SK-N-SH treated with all-trans-retinoic acid at 6 μM for 48 hours (cell line): Measurements from ENCODE around the gene GRIK1.

Experiments
- ARNTL ChIP-seq: fragments of 450-650 bp; formaldehyde crosslinking; IDR thresholded peaks from 2 replicates; pipeline ENCODE4 v1.5.0; 2020; ENCODE audit warnings: low read depth, mild to moderate bottlenecking, moderate library complexity, borderline replicate concordance
- CREB5 ChIP-seq: fragments of 250-450 bp; sonication (Bioruptor Pico); IDR thresholded peaks from 2 replicates; pipeline ENCODE4 v1.5.1; 2020; ENCODE audit warnings: low read depth, mild to moderate bottlenecking, moderate library complexity
- CSDC2 ChIP-seq: fragments of 250-450 bp; sonication (Bioruptor Pico); IDR thresholded peaks from 2 replicates; pipeline ENCODE4 v1.5.0; 2020; ENCODE audit warnings: mild to moderate bottlenecking, moderate library complexity
- PATZ1 ChIP-seq: fragments of 250-450 bp; sonication (Bioruptor Pico); IDR thresholded peaks from 2 replicates; pipeline ENCODE4 v1.8.0; 2020; ENCODE audit warnings: mild to moderate bottlenecking, moderate library complexity, borderline replicate concordance
- TOX ChIP-seq: fragments of 250-450 bp; sonication (Bioruptor Pico); IDR thresholded peaks from 2 replicates; pipeline ENCODE4 v1.8.0; 2021; ENCODE audit warnings: mild to moderate bottlenecking, moderate library complexity, borderline replicate concordance
- ZC3H10 ChIP-seq: fragments of 250-450 bp; sonication (Bioruptor Pico); IDR thresholded peaks from 2 replicates; pipeline ENCODE4 v1.5.1; 2021; ENCODE audit warnings: mild to moderate bottlenecking, moderate library complexity
- ZFP3 ChIP-seq: fragments of 250-450 bp; sonication (Bioruptor Pico); IDR thresholded peaks from 2 replicates; pipeline ENCODE4 v1.5.0; 2020; ENCODE audit warnings: mild to moderate bottlenecking, moderate library complexity
- ZFP30 ChIP-seq: fragments of 450-650 bp; formaldehyde crosslinking; IDR thresholded peaks from 2 replicates; pipeline ENCODE4 v1.5.0; 2022; ENCODE audit warnings: mild to moderate bottlenecking, moderate library complexity
- ZNF565 ChIP-seq: fragments of 450-650 bp; formaldehyde crosslinking; conservative IDR thresholded peaks from 2 replicates; pipeline ENCODE4 v1.5.0; 2020; ENCODE audit warnings: low read depth, mild to moderate bottlenecking, moderate library complexity
- ZNF8 ChIP-seq: fragments of 450-650 bp; formaldehyde crosslinking; IDR thresholded peaks from 2 replicates; pipeline ENCODE4 v1.5.0; 2020; ENCODE audit warnings: mild to moderate bottlenecking, moderate library complexity
- TF ChIP-seq, protein P1 (sequence below): fragments of 250-450 bp; sonication (Bioruptor Pico); IDR thresholded peaks from 2 replicates; pipeline ENCODE4 v1.5.0; 2020; ENCODE audit warnings: mild to moderate bottlenecking, moderate library complexity

GRCh38 chr21:29655577-29655976, 284.2 kb downstream of the GRIK1 start:
- TF ChIP-seq ZC3H10 (no peak), CSDC2 (CRISPR knock-in tag) (no peak), ZFP3 (CRISPR knock-in tag) (no peak), ZFP30 (no peak), PATZ1 (no peak), ARNTL (CRISPR knock-in tag) (no peak), ZNF565 (no peak), ZNF8 (no peak), CREB5 (CRISPR knock-in tag) (no peak), TOX (CRISPR knock-in tag) (no peak)
- TF ChIP-seq, protein P1, sequence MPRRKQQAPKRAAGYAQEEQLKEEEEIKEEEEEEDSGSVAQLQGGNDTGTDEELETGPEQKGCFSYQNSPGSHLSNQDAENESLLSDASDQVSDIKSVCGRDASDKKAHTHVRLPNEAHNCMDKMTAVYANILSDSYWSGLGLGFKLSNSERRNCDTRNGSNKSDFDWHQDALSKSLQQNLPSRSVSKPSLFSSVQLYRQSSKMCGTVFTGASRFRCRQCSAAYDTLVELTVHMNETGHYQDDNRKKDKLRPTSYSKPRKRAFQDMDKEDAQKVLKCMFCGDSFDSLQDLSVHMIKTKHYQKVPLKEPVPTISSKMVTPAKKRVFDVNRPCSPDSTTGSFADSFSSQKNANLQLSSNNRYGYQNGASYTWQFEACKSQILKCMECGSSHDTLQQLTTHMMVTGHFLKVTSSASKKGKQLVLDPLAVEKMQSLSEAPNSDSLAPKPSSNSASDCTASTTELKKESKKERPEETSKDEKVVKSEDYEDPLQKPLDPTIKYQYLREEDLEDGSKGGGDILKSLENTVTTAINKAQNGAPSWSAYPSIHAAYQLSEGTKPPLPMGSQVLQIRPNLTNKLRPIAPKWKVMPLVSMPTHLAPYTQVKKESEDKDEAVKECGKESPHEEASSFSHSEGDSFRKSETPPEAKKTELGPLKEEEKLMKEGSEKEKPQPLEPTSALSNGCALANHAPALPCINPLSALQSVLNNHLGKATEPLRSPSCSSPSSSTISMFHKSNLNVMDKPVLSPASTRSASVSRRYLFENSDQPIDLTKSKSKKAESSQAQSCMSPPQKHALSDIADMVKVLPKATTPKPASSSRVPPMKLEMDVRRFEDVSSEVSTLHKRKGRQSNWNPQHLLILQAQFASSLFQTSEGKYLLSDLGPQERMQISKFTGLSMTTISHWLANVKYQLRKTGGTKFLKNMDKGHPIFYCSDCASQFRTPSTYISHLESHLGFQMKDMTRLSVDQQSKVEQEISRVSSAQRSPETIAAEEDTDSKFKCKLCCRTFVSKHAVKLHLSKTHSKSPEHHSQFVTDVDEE (CRISPR knock-in tag), result no peak
